HCT116 (cell line): ENCODE results near the gene CUL9. TPM values are rescaled to one million over a fixed set of nuclear protein-coding genes. Genes with fewer than 3 reads are reported as not detected.

Experiments used
- ATAC-seq: fragments of 200-7000 bp; cut with Tn5 transposase; 2 replicates; pipeline ENCODE4 v1.9.1; 2020; ENCODE audit warnings: mild to moderate bottlenecking, moderate library complexity
- BruUV-seq: library from RNA; stranded (reverse); fragments of 400-500 nt; replicated peaks from 2 replicates; lab custom pipeline; 2021; lab: Mats Ljungman, UMichigan
- CTCF ChIA-PET: fragments of 300-600 bp; sonication (Branson Sonifier 250); formaldehyde crosslinking; loops from one replicate; lab custom pipeline; 2021; ENCODE audit warnings: antibody characterized with exemption; lab: Charles Lee
- POLR2A ChIA-PET: fragments of 300-600, 350-600 bp; sonication (Branson Sonifier 250); formaldehyde crosslinking; loops from one replicate; lab custom pipeline; 2021; ENCODE audit warnings: antibody characterized with exemption; lab: Charles Lee
- RAD21 ChIA-PET, 2 experiments: fragments of 300-600 bp; sonication (Branson Sonifier 250); formaldehyde crosslinking; loops; one replicate each; lab custom pipeline; 2023; ENCODE audit warnings: low total read pairs in 2 of 2; ENCODE audit not compliant: uncharacterized antibody in 2 of 2, unreplicated experiment in 2 of 2, low non-redundant PET in 1 of 2; lab: Charles Lee
- DNase-seq: peaks from one replicate; pipeline ENCODE4 v3.0.0-alpha.2; 2010; ENCODE audit warnings: low read depth, low spot score
- H2AFZ ChIP-seq: fragments of 200-600 bp; shearing (Covaris generic), sonication (generic); 2 replicates; pipeline ENCODE4 v1.6.1; 2017; ENCODE audit warnings: low read depth, mixed run types, mixed read lengths, antibody characterized with exemption, low read length; ENCODE audit not compliant: poor library complexity, severe bottlenecking
- H3K27ac ChIP-seq: 2 replicates; pipeline ENCODE4 v1.5.1; 2012; ENCODE audit warnings: low read depth, low read length
- H3K27me3 ChIP-seq: fragments of 200-600 bp; sonication (generic); 2 replicates; pipeline ENCODE4 v1.6.1; 2016; ENCODE audit warnings: mixed run types, low read length, mixed read lengths; ENCODE audit not compliant: insufficient read depth
- H3K36me3 ChIP-seq, 2 experiments: fragments of 200-500 bp in 1 of 2; fragments of 200-600 bp in 1 of 2; sonication (Bioruptor generic) in 1 of 2; sonication (generic) in 1 of 2; 2 replicates each; pipeline versions ENCODE4 v1.5.1 to v1.6.1; 2014 to 2016; ENCODE audit warnings: low read length in 2 of 2, inconsistent platforms in 1 of 2, mixed read lengths in 1 of 2, mixed run types in 1 of 2; ENCODE audit not compliant: insufficient read depth in 2 of 2, control insufficient read depth in 1 of 2
- H3K4me1 ChIP-seq, 2 experiments: fragments of 200-600 bp in 1 of 2; sonication (generic) in 1 of 2; 2 replicates each; pipeline versions ENCODE4 v1.5.1 to v1.6.1; 2012 to 2017; ENCODE audit warnings: low read length in 2 of 2, inconsistent platforms in 1 of 2, mild to moderate bottlenecking in 1 of 2, mixed read lengths in 1 of 2, mixed run types in 1 of 2, moderate library complexity in 1 of 2; ENCODE audit not compliant: insufficient read depth in 2 of 2, control insufficient read depth in 1 of 2
- H3K4me2 ChIP-seq: fragments of 200-600 bp; sonication (generic); 2 replicates; pipeline ENCODE4 v1.6.1; 2017; ENCODE audit warnings: mixed run types, low read length, mixed read lengths
- H3K4me3 ChIP-seq, 2 experiments: fragments of 200-600 bp in 1 of 2; sonication (generic) in 1 of 2; replicated peaks in 1 of 2; 2 replicates each; pipeline ENCODE4 v1.5.1; 2011 to 2016; ENCODE audit warnings: low read length in 2 of 2, control low read depth in 1 of 2, low read depth in 1 of 2, mild to moderate bottlenecking in 1 of 2, mixed read lengths in 1 of 2, mixed run types in 1 of 2
- H3K79me2 ChIP-seq: fragments of 200-600 bp; sonication (generic); 2 replicates; pipeline ENCODE4 v1.6.1; 2017; ENCODE audit warnings: mild to moderate bottlenecking, mixed run types, low read length, moderate library complexity, mixed read lengths; ENCODE audit not compliant: insufficient read depth
- H3K9ac ChIP-seq: fragments of 200-600 bp; sonication (generic); 2 replicates; pipeline ENCODE4 v1.6.1; 2016; ENCODE audit warnings: low read length, mixed read lengths
- H3K9me2 ChIP-seq: fragments of 200-600 bp; sonication (generic), shearing (Covaris generic); 2 replicates; pipeline ENCODE4 v1.6.1; 2017; ENCODE audit warnings: mixed run types, mild to moderate bottlenecking, moderate library complexity; ENCODE audit not compliant: insufficient read depth
- H3K9me3 ChIP-seq, 2 experiments: fragments of 200-500 bp in 1 of 2; fragments of 200-600 bp in 1 of 2; sonication (Bioruptor generic) in 1 of 2; sonication (generic) in 1 of 2; 2 replicates each; pipeline ENCODE4 v1.6.1; 2014 to 2017; ENCODE audit warnings: low read length in 2 of 2, mixed read lengths in 2 of 2, inconsistent platforms in 1 of 2, low read depth in 1 of 2, mild to moderate bottlenecking in 1 of 2, mixed run types in 1 of 2, moderate library complexity in 1 of 2; ENCODE audit not compliant: control insufficient read depth in 1 of 2, insufficient read depth in 1 of 2
- H4K20me1 ChIP-seq: fragments of 200-600 bp; sonication (generic), shearing (Covaris generic); 2 replicates; pipeline ENCODE4 v1.6.1; 2017; ENCODE audit warnings: mixed run types, mild to moderate bottlenecking, moderate library complexity; ENCODE audit not compliant: insufficient read depth
- CBX3 ChIP-seq: IDR thresholded peaks from 2 replicates; pipeline ENCODE4 v1.6.1; 2012; ENCODE audit warnings: low read depth
- CEBPB ChIP-seq: IDR thresholded peaks from 2 replicates; pipeline ENCODE4 v1.6.1; 2012; ENCODE audit warnings: low read depth
- EGR1 ChIP-seq: IDR thresholded peaks from 2 replicates; pipeline ENCODE4 v1.6.1; 2012; ENCODE audit warnings: low read depth
- EZH2 ChIP-seq: fragments of 200-600 bp; sonication (generic); IDR thresholded peaks from 2 replicates; pipeline ENCODE4 v1.6.1; 2017; ENCODE audit warnings: antibody characterized with exemption, mixed run types
- EZH2phosphoT487 ChIP-seq: fragments of 200-600 bp; IDR thresholded peaks from 2 replicates; pipeline ENCODE4 v1.6.1; 2018; ENCODE audit warnings: antibody characterized with exemption, borderline replicate concordance
- POLR2A ChIP-seq: IDR thresholded peaks from 2 replicates; pipeline ENCODE4 v1.7.0; 2011; ENCODE audit warnings: borderline replicate concordance; ENCODE audit not compliant: insufficient read depth, insufficient read length; ENCODE audit errors: extremely low read depth
- SIN3A ChIP-seq: IDR thresholded peaks from 2 replicates; pipeline ENCODE4 v1.6.1; 2012; ENCODE audit warnings: low read depth
- SP1 ChIP-seq: IDR thresholded peaks from 2 replicates; pipeline ENCODE4 v1.6.1; 2012; ENCODE audit warnings: low read depth
- YY1 ChIP-seq: IDR thresholded peaks from 2 replicates; pipeline ENCODE4 v1.6.1; 2011; ENCODE audit warnings: low read length, low read depth, moderate library complexity, mild to moderate bottlenecking; ENCODE audit not compliant: insufficient replicate concordance; ENCODE audit errors: extremely low read depth
- ZFX ChIP-seq: fragments of 450-650 bp; IDR thresholded peaks from 2 replicates; pipeline ENCODE4 v1.6.1; 2017
- ZNF274 ChIP-seq: fragments of 200-500 bp; sonication (Bioruptor generic); IDR thresholded peaks from 2 replicates; pipeline ENCODE4 v1.6.1; 2014; ENCODE audit warnings: mild to moderate bottlenecking, low read depth, low read length, inconsistent platforms
- intact Hi-C: fragments of 100-400 bp; cut with micrococcal nuclease; formaldehyde crosslinking; loops from 2 replicates; pipeline ENCODE4 v1.10.0; 2022
- total RNA-seq: library from RNA; stranded (reverse); gene quantifications from one replicate; pipeline ENCODE4 v1.2.1, GENCODE V29; 2021; ENCODE audit not compliant: unreplicated experiment
- TF ChIP-seq, protein P1 (sequence below): IDR thresholded peaks from 2 replicates; pipeline ENCODE4 v1.6.1; 2012
- TF ChIP-seq, protein P2 (sequence below): IDR thresholded peaks from 2 replicates; pipeline ENCODE4 v1.6.1; 2012; ENCODE audit warnings: low read depth
- TF ChIP-seq, protein P3 (sequence below), 3 experiments: fragments of 200-600 bp in 1 of 3; sonication (generic) in 1 of 3; IDR thresholded peaks in 2 of 3; conservative IDR thresholded peaks in 1 of 3; 2 replicates each; pipeline ENCODE4 v1.5.1; 2012 to 2017; ENCODE audit warnings: low read depth in 2 of 3, low read length in 2 of 3, antibody characterized with exemption in 1 of 3, borderline replicate concordance in 1 of 3, control low read depth in 1 of 3, mild to moderate bottlenecking in 1 of 3, mixed read lengths in 1 of 3, mixed run types in 1 of 3, moderate library complexity in 1 of 3; ENCODE audit not compliant: insufficient read depth in 1 of 3
- TF ChIP-seq, protein P4 (sequence below): IDR thresholded peaks from 2 replicates; pipeline ENCODE4 v1.6.1; 2012

Gene CUL9
- total RNA-seq, 1 experiment from 2014 or later = 36.5 TPM

DNA sequence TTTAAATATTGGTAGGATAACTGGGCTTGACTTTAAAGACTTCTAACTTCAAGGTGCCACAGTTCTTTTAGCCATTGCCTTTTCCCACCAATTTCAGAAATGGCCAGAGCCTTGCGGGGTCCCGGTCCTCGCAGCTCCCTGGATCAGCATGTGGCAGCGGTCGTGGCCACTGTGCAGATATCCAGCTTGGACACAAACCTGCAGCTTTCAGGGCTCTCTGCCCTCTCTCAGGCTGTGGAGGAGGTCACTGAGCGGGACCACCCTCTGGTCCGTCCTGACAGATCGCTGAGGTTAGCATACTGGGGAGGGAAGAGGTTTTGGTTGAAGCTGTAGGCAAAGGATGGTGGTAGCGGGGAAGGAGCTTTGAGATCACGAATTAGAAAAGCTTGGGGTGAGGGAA, 6.4 kb downstream of the CUL9 start:
- Histone ChIP-seq H3K4me1 (no peaks in the 10 kb centered on the region), H3K4me3 (no peak overlapping the region), H3K27me3 (no peaks in the 10 kb centered on the region), H3K9ac (no peak overlapping the region), H2AFZ (no peak overlapping the region), H4K20me1 (no peaks in the 10 kb centered on the region), H3K4me2 (no peak overlapping the region), H3K79me2 (no peaks in the 10 kb centered on the region; the same call in 1 of the 2 replicates), H3K36me3 (peaks cover 0 to 7% of the 10 kb centered on the region in 2 experiments; a peak in 2 of 4 replicates), H3K9me3 (no peaks in the 10 kb centered on the region), H3K9me2 (no peaks in the 10 kb centered on the region), H3K27ac (no peak overlapping the region)
- ChIA-PET RAD21 (no interaction called here), POLR2A (no interaction called here), CTCF (no interaction called here)
- ATAC-seq (no peak), DNase-seq (no peak)
- TF ChIP-seq EGR1 = no peak
- no peak for TF ChIP-seq EZH2phosphoT487
- TF ChIP-seq CEBPB = no peak
- TF ChIP-seq, protein P1, sequence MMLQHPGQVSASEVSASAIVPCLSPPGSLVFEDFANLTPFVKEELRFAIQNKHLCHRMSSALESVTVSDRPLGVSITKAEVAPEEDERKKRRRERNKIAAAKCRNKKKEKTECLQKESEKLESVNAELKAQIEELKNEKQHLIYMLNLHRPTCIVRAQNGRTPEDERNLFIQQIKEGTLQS = no peak
- intact Hi-C loops = no loop called here
- BruUV-seq = no TSS peak

DNA sequence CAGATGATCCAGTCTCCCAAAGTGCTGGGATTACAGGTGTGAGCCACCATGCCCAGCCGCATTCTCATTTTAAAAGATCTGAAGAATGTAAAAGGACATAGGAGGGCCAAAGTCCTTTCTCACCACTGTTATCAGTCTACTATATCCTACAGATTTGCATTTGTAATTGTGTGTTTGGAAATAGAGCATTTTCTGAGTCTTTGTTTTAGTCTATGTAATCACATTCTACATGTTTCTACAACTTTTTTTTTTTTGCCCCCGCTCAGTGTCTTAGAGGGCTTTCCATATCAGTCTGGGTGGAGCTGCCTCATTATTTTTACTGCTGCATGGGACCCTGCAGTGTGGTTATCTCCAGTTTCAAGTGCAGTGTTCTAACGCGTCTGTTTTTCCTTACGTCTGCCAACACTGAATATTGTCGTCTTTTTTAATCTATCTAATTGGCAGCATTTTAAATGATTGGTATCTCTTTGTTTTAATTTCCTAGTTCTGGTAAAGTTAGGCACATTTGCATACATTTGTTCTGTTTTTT, 7.8 kb downstream of the CUL9 start:
- Histone ChIP-seq H3K9me3 (no peaks in the 10 kb centered on the region), H3K4me3 (no peak overlapping the region), H3K36me3 (peaks cover 0 to 7% of the 10 kb centered on the region in 2 experiments; a peak in 2 of 4 replicates), H3K79me2 (no peaks in the 10 kb centered on the region), H4K20me1 (no peaks in the 10 kb centered on the region), H3K27me3 (no peaks in the 10 kb centered on the region), H3K4me1 (no peaks in the 10 kb centered on the region), H3K27ac (no peak overlapping the region), H3K9me2 (no peaks in the 10 kb centered on the region), H3K9ac (no peak overlapping the region), H2AFZ (no peak overlapping the region), H3K4me2 (no peak overlapping the region)
- BruUV-seq = no TSS peak
- ChIA-PET POLR2A (no interaction called here), CTCF (no interaction called here), RAD21 (no interaction called here)
- ATAC-seq (no peak), DNase-seq (no peak)
- intact Hi-C loops = no loop called here
- TF ChIP-seq SIN3A = no peak
- no peak for TF ChIP-seq EZH2
- TF ChIP-seq ZFX = no peak
- no peak for TF ChIP-seq CBX3
- TF ChIP-seq SP1 = no peak
- TF ChIP-seq, protein P1 = no peak
- TF ChIP-seq CEBPB = no peak
- TF ChIP-seq, protein P2, sequence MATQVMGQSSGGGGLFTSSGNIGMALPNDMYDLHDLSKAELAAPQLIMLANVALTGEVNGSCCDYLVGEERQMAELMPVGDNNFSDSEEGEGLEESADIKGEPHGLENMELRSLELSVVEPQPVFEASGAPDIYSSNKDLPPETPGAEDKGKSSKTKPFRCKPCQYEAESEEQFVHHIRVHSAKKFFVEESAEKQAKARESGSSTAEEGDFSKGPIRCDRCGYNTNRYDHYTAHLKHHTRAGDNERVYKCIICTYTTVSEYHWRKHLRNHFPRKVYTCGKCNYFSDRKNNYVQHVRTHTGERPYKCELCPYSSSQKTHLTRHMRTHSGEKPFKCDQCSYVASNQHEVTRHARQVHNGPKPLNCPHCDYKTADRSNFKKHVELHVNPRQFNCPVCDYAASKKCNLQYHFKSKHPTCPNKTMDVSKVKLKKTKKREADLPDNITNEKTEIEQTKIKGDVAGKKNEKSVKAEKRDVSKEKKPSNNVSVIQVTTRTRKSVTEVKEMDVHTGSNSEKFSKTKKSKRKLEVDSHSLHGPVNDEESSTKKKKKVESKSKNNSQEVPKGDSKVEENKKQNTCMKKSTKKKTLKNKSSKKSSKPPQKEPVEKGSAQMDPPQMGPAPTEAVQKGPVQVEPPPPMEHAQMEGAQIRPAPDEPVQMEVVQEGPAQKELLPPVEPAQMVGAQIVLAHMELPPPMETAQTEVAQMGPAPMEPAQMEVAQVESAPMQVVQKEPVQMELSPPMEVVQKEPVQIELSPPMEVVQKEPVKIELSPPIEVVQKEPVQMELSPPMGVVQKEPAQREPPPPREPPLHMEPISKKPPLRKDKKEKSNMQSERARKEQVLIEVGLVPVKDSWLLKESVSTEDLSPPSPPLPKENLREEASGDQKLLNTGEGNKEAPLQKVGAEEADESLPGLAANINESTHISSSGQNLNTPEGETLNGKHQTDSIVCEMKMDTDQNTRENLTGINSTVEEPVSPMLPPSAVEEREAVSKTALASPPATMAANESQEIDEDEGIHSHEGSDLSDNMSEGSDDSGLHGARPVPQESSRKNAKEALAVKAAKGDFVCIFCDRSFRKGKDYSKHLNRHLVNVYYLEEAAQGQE = no peak
- TF ChIP-seq, protein P3, sequence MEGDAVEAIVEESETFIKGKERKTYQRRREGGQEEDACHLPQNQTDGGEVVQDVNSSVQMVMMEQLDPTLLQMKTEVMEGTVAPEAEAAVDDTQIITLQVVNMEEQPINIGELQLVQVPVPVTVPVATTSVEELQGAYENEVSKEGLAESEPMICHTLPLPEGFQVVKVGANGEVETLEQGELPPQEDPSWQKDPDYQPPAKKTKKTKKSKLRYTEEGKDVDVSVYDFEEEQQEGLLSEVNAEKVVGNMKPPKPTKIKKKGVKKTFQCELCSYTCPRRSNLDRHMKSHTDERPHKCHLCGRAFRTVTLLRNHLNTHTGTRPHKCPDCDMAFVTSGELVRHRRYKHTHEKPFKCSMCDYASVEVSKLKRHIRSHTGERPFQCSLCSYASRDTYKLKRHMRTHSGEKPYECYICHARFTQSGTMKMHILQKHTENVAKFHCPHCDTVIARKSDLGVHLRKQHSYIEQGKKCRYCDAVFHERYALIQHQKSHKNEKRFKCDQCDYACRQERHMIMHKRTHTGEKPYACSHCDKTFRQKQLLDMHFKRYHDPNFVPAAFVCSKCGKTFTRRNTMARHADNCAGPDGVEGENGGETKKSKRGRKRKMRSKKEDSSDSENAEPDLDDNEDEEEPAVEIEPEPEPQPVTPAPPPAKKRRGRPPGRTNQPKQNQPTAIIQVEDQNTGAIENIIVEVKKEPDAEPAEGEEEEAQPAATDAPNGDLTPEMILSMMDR (IDR thresholded peaks at IDR 0.05 in 2 of 3, conservative IDR thresholded peaks at IDR 0.05 in 1 of 3; ENCODE audit: borderline replicate concordance in 1 of 3, insufficient read depth in 1 of 3, low read depth in 2 of 3, low read length in 2 of 3) = no peak
- TF ChIP-seq, protein P4, sequence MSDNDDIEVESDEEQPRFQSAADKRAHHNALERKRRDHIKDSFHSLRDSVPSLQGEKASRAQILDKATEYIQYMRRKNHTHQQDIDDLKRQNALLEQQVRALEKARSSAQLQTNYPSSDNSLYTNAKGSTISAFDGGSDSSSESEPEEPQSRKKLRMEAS = no peak
- no peak for TF ChIP-seq POLR2A
- TF ChIP-seq YY1 = no peak
- TF ChIP-seq ZNF274 = no peak
